GM18511 (cell line): ENCODE results near the gene ZNF800.
"Not testable (repeated sequence)": the region's sequence is repeated elsewhere in the genome, so short reads cannot be mapped to it uniquely, and the experiment has no call there.

Experiments used
- ATAC-seq: cut with Tn5 transposase; IDR thresholded peaks from one replicate; pipeline ENCODE4 v1.9.1; 2021; ENCODE audit warnings: mild to moderate bottlenecking, moderate library complexity; ENCODE audit not compliant: unreplicated experiment

ZNF800 gene, protein sequence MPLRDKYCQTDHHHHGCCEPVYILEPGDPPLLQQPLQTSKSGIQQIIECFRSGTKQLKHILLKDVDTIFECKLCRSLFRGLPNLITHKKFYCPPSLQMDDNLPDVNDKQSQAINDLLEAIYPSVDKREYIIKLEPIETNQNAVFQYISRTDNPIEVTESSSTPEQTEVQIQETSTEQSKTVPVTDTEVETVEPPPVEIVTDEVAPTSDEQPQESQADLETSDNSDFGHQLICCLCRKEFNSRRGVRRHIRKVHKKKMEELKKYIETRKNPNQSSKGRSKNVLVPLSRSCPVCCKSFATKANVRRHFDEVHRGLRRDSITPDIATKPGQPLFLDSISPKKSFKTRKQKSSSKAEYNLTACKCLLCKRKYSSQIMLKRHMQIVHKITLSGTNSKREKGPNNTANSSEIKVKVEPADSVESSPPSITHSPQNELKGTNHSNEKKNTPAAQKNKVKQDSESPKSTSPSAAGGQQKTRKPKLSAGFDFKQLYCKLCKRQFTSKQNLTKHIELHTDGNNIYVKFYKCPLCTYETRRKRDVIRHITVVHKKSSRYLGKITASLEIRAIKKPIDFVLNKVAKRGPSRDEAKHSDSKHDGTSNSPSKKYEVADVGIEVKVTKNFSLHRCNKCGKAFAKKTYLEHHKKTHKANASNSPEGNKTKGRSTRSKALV

GRCh38 chr7:127392566-127393367 is at the start of gene ZNF800:
Gene ZNF800, minus strand, starts transcription at chr7:127392708. Its CDS starts 1,151 bp downstream, at chr7:127391557.
- peak; percentile 82 for ATAC-seq

GRCh38 chr7:127440206-127440605 is 47.7 kb upstream of the ZNF800 start:
- no peak for ATAC-seq

DNA sequence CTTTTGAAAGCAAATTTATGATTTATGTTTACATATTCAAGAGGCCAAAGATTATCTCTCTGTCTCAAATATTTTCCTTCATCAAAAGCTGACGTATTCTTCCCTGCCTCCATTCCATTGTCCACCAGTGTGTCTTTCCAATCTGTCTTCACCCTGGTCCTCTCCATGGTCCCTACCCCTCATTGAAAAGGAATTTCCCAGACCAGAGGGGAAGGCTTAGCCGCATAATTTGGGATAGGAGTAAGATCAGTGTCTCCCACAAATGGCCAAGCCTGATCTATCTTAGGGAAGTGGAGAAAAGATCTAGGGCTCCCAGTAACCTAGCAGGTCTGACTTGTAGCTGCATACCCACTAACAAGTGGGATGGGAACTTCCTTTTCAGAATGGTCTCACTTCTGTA is 46.3 kb upstream of the ZNF800 start:
- ATAC-seq: no peak

DNA sequence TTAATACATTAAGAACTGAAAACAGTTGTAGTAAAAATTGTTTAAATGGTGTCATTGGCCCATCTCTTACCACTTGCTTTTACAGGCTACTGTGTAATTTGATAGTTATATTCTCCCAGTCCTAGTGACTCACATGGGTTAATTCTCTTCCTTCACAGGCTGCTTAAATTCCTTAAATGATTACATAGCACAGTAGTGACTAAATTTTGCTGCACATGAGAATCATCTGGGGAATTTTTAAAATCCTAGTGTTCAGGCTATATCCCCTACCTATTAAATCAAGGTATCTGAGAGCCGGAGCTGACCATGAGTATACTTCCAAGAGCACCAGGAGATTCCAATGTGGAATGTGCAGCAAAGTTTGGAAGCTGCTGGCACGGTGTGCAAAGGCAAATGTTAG is 45.3 kb upstream of the ZNF800 start:
- no peak for ATAC-seq

DNA sequence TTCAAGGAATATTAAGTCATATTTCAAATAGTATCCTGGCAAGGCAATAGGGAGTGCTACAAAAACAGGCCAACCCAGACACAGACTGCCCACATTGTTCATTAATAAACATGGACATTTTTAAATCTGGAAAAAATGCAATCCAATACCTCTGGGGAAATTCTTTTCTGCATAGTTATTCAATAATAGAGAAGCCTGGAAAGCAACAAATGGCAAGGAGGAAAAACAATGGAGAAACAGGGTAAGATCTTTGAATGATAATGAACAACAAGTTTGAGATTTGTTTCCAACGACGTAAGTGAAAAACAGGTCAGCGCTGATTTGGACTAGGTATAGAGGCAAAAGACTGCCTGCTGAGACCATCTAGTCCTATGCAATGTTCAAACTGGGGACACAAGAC is 44.7 kb upstream of the ZNF800 start:
- no peak for ATAC-seq

- ATAC-seq: not testable (repeated sequence)
These were observed 36.8 kb upstream of the ZNF800 start for GRCh38 chr7:127429281-127429680.

DNA sequence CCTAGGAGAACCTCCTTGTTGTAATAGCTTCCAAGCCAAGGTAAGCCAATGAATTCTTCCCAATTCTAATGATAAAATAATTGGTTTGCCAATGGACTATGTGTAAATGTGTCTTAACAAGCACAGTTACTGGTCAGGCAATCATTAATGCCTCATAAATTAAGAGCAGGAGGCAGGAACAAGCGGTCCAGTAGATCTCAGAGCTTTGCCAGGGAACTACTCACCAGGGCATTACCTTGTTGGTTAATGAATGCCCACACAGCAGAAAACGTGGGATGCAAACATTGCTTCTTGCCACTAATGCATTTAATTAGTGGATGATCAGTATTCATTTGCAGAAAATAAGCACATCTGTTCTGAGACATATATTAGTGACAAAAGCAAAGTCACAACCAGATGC is 26.7 kb upstream of the ZNF800 start:
- no peak for ATAC-seq

DNA sequence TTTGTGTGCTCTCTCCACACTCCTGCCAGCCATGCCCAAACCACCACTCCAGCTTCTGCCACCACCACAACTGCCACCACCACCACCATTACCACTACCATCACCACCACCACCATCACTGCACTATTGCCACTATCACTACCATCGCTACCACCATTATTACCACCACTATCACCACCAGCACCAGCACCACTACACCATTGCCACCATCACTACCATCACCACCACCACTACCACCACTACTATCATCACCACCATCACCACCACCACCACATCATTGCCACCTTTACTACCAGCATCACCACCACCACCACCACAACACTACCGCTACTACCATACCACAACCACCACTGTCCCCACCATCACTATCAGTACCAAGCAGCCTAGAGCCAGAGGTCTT is 26.0 kb upstream of the ZNF800 start:
- ATAC-seq: no peak

DNA sequence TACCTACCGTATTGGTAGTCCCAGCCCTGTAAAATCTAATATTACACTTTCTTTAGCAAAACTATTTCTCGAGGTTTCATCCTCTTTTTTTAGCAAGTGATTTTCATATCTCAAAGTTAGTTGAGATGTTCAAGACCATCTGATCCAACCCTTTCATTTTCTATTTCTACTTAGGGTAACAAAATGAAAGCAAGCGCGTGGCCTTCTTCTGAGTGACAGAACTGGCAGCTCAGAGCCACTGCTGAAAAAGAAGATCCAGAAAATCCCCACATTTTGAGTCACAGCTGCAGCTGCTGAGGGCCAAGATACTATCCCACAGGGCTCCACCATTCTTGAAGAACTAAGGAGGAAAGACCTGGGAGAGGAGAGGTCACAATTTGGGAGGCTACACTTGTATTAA is 24.8 kb upstream of the ZNF800 start:
- peak; percentile 83 for ATAC-seq

- ATAC-seq: no peak
These were observed 22.7 kb upstream of the ZNF800 start for GRCh38 chr7:127415060-127415742.

DNA sequence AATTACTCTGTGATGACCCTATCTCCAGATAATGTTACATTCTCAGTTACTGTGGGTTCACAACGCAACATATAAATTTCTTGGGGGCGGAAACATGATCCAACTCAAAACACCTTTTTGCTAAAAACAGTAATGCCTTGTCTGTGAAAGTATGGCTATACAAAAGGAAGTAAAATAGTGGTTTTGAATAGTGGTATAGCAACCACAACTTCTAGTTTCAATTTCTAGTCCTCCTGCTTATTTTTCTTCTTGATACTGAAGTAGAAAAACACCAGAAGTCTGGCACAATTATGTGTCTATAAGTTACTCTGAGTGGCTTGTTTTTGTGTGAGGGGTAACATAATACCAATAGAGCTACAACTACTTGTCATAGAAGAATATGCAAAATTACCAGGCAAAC is 21.5 kb upstream of the ZNF800 start:
- peak; percentile 76 for ATAC-seq

DNA sequence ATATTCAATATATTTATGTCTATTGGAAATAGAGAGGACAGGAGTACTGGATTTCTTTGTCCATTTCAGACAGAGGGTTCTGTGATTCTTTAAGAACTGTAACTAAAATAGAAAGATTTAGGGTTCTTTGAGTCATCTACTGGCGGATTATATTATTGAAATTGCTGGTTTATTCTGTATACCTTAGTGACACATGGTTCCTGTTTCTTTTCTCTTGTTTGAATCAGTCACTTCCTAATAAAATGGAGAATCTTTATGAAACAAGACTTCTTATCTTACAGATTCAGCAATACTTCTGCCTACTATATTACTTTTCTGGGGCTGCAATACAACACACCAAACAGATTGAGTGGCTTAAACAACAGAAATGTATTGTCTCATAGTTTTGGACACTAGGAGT is 20.8 kb upstream of the ZNF800 start:
- no peak for ATAC-seq

- ATAC-seq: no peak
These were observed 18.7 kb upstream of the ZNF800 start for GRCh38 chr7:127411176-127411575.

GRCh38 chr7:127409629-127410028 is 17.1 kb upstream of the ZNF800 start:
- ATAC-seq: no peak

DNA sequence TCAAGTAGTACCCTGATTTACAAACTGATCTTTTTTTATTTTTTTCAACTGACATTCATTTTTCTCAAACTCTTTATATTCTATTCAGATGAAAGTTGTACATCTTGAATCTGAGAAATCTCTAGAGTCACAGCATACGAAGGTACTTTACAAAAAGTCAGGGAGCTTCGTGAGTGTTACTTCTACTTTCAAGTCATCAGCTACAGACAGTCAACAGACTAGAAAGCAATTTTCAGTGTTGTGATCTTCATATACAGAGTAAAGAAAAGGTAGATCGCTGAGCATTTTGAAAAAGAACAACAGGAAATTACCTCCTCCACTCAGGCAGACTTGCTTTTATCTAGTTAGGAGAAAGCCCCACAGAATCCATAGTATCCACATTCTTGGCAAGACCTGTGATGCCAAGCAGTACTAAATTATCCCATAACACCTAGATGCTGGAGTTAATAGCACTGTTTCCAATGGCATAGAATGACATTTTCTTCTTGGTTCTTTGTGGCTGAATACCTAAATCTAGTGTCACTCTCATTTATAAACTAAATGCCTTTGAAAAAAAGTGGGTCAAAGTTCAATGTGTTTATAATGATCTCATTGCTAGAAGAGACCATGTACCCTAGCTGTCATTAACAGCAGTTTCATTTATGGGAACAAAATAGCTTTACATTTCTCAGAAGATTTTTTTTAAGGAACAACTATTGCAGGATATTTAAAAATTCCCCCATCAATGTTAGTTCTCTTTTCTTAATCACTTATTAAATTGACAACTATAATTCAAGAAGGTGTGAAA is 12.0 kb upstream of the ZNF800 start:
- ATAC-seq: peak; percentile 78

GRCh38 chr7:127396184-127396583 is 3.7 kb upstream of the ZNF800 start:
- peak; percentile 12 for ATAC-seq

DNA sequence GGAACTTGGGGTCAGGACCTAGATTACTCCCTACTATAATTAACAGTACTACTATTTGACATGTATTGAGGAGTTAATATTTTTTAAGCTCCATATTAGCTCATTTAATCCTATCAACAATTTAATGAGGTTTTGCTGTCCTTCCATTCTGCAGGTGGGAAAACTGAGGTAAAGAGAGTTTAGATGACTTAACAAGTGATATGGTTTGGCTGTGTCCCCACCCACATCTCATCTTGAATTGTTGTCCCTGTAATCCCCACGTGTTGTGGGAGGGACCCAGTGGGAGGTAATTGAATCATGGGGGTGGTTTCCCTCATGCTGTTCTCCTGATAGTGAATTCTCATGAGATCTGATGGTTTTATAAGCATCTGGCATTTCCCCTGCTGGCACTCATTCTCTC is 2.6 kb upstream of the ZNF800 start:
- not testable (repeated sequence) for ATAC-seq

DNA sequence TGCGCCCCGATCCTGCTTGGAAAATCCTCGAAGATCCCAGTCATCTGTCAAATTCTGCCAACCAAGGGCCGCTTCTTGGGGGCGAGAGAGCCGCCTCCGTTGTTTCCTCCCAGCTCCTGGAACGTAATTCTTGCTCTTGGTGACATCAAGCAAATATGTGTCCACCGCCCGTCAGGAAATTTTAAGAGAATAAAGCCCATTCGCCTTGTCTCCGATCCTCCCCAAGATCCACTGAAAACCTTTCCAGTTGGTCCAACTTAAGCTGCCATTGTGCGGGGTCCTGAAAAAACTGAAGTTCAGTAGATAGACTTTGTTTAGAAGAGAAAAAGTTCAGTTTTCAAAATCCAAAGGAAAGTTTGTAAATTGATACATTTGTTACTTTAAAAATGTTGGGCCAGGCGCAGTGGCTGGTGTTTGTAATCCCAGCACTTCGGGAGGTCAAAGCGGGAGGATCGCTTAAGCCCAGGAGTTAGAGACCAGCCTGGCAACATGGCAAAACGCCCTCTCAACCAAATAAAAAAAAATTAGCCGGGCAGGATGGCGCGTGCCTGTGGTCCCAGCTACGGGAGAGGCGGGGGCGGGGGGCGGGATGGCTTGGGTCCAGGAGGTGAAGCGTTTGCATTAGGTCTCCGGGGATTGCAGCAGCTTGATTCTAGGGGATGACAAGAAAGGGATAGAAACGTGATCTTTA is 1.0 kb upstream of the ZNF800 start:
- no peak for ATAC-seq

DNA sequence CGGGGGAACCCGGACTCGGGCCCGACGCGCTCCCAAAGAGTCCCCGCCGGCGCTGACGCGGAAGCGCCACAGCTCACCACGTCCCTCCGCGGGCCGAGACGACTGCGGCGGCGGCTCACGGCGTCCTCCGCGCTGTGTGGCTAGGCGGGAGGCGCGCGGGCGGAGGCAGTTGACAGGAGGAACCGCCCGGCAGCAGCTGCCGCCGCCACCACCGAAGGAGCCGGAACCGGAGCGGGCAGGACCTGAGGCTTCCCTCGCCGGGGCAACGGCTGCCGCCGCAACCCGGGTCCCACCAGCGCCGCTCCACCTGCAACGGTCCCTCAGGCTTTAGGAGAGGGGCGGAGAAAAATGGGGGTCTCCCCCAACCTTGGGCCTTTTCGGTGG is 334 bp downstream of the ZNF800 start:
- ATAC-seq: peak; percentile 48
